Fibroblast of the aortic adventitia (primary cell): Measurements from ENCODE around the gene SPATA45. TPM values are rescaled to one million over a fixed set of nuclear protein-coding genes. Genes with fewer than 3 reads are reported as not detected.

Source experiments
- DNase-seq: peaks from one replicate; pipeline ENCODE4 v3.0.0-alpha.2; 2010; ENCODE audit warnings: low read depth
- H3K4me3 ChIP-seq: 2 replicates; pipeline ENCODE4 v1.5.1; 2011; ENCODE audit warnings: low read depth, mild to moderate bottlenecking, control low read depth, low read length, moderate library complexity
- total RNA-seq: library from RNA; depleted of rRNA; stranded (reverse); fragments of >200 nt; gene quantifications from 2 replicates; pipeline ENCODE4 v1.2.3, GENCODE V29; 2012; ENCODE audit warnings: low replicate concordance
- TF ChIP-seq, protein P1 (sequence below): IDR thresholded peaks from 2 replicates; pipeline ENCODE4 v1.5.1; 2011; ENCODE audit warnings: mild to moderate bottlenecking, low read length, control low read depth, inconsistent platforms; ENCODE audit not compliant: insufficient read depth

SPATA45 gene
- total RNA-seq: not detected in 2 replicates

- no peak for DNase-seq
- TF ChIP-seq, protein P1, sequence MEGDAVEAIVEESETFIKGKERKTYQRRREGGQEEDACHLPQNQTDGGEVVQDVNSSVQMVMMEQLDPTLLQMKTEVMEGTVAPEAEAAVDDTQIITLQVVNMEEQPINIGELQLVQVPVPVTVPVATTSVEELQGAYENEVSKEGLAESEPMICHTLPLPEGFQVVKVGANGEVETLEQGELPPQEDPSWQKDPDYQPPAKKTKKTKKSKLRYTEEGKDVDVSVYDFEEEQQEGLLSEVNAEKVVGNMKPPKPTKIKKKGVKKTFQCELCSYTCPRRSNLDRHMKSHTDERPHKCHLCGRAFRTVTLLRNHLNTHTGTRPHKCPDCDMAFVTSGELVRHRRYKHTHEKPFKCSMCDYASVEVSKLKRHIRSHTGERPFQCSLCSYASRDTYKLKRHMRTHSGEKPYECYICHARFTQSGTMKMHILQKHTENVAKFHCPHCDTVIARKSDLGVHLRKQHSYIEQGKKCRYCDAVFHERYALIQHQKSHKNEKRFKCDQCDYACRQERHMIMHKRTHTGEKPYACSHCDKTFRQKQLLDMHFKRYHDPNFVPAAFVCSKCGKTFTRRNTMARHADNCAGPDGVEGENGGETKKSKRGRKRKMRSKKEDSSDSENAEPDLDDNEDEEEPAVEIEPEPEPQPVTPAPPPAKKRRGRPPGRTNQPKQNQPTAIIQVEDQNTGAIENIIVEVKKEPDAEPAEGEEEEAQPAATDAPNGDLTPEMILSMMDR: no peak
- no peak within 1 kb of the TSS for H3K4me3 ChIP-seq
Measured at GRCh38 chr1:212847549-212847948, at the start of gene SPATA45. TSS of gene SPATA45 (minus strand) at chr1:212847649. CDS start at chr1:212836149, 11,500 bp downstream.

GRCh38 chr1:212892108-212892507 is 44.7 kb upstream of the SPATA45 start:
- no peak for DNase-seq
- H3K4me3 ChIP-seq: no peak overlapping the region
- TF ChIP-seq, protein P1: no peak

GRCh38 chr1:212884592-212884991 is 37.1 kb upstream of the SPATA45 start:
- TF ChIP-seq, protein P1: no peak
- no peak for DNase-seq
- no peak overlapping the region for H3K4me3 ChIP-seq

DNA sequence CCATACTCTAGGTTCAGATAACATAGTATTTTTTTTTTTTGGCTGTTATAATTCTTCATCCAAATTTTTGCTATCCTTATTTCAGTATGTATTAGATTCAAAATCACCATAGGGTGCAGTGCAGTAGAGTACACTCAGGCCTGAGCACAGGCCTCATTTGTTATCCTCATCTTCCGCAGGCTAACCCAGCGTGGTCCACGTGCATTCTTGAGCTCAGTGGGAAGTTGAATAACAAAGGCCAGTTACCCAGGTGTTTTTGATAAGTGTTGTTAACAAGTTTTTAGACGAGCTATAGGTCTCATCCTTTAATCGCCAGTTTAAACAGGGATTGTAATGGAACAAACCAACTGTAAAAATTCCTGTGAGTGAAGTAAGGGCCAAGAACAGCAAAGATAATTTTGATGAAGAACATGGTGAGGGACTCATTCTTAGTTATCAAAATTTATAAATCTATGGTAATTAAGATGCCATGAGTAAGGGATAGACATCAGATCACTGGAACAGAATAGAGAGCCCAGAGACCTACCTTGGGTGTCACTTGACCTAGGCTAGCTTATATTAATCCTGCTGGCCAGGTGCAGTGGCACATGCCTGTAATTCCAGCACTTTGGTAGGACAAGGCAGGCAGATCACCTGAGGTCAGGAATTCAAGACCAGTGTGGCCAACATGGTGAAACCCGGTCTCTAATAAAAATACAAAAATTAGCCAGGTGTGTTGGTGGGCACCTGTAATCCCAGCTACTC is 32.7 kb upstream of the SPATA45 start:
- TF ChIP-seq, protein P1: no peak
- DNase-seq: no peak
- no peak overlapping the region for H3K4me3 ChIP-seq

DNA sequence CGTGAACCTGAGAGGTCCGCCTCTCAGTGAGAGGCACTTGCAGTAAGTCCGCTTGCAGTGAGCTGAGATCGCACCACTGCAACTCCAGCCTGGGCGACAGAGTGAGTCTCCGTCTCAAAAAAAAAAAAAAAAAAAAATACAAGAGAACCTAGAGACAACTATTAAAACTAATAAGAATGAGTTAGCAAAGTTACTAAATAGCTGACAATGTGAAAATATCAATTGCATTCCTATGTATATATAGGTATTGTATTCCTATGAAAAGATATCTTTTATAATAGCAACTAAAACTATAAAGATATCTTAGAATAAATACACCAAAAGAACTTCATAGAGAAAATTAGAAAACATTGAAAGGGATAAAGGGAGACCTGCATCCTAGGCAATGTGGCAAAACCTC is 31.0 kb upstream of the SPATA45 start:
- no peak for DNase-seq
- H3K4me3 ChIP-seq: no peak overlapping the region
- TF ChIP-seq, protein P1: no peak

GRCh38 chr1:212873518-212873917 is 26.1 kb upstream of the SPATA45 start:
- no peak overlapping the region for H3K4me3 ChIP-seq
- TF ChIP-seq, protein P1: no peak
- no peak for DNase-seq
